HG03571 (cell line): Measurements from ENCODE around the gene ZNF740.
A peak's percentile ranks its signal among the peaks of the same experiment; 100 is the strongest.
"Not testable (repeated sequence)": the region's sequence is repeated elsewhere in the genome, so short reads cannot be mapped to it uniquely, and the experiment has no call there.

Experiments
- ATAC-seq: cut with Tn5 transposase; IDR thresholded peaks from one replicate; pipeline ENCODE4 v1.9.1; 2021; ENCODE audit not compliant: unreplicated experiment

ZNF740 gene

GRCh38 chr12:53193985-53194716, 13.6 kb downstream of the ZNF740 start:
- no peak for ATAC-seq

DNA sequence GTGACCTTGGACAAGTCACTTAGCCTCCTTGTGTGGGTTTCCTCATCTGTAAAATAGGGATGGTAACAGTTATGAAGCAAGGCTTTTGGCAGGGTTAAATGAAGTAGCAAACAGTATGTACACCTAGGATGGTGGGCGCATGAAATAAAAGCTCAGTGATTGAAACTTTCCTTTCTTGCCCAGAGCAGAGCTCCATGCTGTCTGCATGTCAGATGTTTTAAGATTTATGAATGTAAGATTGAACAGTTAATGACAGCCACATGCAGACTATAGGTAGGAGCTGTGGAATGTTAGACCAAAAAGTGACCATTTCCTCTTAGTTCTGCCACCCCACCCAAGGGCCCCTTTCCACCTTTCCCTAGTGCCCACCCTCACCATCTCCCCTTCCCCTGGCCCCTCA, 14.5 kb downstream of the ZNF740 start:
- ATAC-seq, result no peak

DNA sequence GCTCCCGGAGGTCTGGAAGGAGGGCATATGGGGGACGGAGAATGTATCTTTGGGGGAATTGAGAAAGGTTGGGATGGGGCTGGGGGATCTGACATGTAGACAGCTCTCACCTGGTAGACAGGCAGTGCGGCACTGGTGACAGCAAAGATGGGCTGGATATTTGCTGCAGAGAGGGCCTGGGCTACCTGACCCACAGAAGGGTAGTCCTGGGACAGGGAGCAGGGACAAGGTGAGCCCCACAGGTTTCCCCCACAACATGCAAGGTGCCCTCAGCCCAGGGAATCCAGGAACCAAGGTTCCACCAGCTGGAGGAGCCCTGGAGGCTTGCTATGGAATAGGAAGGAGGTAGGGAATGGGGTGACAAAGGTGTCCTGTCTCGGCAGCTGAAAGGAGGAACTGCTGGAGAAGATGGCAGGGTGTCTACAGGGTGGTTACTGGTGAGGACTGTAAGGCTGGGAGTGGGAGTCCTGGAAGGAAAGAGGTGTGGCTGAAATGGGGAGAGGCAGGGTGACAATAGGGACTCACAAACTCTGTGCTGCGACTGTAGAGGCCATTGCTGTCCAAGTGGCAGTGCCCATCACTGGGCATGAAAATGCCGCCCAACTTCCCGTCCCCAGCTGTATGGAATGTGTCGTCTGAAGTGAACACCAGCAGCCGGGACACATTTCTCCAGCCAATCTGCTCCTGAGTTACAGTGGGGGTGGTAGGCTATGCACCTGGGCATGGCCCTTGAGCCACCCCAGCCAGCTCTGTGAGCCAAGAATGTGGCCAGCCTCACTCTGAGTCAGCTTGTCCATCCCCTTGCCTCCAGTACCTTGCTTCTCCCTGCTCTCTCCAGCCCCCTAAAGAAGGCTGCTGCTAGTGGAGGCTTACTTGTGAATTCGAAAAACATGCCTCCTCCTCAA, 15.2 kb downstream of the ZNF740 start:
- no peak for ATAC-seq

GRCh38 chr12:53196486-53196885, 16.0 kb downstream of the ZNF740 start:
- ATAC-seq, result no peak

DNA sequence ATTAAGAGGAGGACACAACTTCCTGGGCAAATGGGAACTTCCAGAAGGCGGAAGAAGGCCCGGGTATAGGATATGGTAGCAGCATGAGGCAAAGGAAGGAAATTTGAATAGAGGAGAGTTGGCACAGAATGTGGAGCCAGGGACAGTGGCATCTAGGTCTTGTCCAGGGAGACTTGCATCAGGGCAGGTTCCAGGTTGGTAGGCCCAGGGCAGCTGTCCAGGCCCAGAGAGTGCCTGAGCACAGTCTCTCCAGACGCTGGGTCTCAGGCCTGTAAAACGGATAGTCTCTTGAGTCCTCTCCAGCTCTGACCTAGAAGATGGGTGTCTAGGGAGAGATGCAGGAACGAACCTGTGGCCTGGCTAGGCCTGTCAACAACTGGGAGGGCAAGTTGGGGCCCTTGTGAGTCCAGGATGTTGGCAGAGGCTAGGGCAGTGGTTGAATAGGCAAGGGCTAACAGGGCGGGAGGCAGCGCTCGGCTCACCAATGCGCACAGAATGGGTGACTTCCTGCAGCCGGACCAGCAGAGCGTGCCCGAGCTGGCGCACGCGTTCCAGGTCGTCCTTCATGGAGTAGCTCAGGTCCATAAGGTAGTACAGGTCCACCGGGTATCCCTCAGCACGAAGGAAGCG, 16.6 kb downstream of the ZNF740 start:
- ATAC-seq, result no peak

DNA sequence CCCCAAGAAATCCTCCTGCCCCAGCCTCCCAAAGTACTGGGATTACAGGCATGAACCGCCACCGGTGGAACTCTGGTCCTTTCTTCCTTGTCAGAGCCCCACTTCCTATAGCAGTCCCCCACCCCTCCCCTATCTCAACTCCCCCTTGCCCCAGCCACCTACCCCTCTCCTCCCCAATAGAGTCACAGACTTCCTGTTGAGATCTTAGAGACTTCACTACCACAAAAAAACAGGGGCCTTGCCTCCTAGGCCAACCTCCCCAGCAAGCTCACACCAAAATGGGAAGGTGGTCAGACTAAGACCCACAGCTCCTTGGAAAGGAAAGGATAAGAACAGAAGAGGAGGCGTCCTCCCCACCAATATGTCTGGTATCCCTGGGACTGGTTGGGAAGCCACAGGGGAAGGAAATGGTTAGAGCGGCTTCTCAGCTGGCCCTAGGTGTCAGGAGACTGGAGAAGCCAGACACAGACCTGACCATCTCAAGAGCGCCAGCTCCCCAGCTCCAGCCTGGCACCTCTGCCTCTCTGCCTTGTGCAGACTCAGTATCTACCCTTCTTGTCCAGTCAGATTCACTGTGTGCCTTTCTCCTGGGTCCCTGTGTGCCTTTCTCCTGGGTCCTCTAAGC, 18.1 kb downstream of the ZNF740 start:
- no peak for ATAC-seq

DNA sequence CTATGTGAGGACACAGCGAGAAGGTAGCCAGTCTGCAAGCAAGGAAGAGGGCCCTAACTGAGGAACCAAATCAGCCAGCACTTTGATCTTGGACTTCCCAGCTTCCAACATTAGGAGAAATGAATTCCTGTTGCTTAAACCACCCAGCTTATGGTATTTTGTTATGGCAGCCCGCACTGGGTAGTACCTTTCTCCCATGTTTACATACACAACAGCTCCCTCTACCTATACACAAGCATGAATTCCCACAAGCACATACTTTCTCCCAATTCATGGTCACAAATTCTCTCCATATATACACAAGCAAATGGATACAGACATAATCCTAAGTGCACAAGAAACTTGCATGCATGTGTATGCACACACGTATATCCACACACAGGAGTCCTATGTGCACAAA, 19.2 kb downstream of the ZNF740 start:
- ATAC-seq, result no peak

GRCh38 chr12:53200107-53200457, 19.6 kb downstream of the ZNF740 start:
- ATAC-seq, result peak; percentile 4

- peak; percentile 36 for ATAC-seq
These were observed 20.1 kb downstream of the ZNF740 start for GRCh38 chr12:53200458-53201176.

DNA sequence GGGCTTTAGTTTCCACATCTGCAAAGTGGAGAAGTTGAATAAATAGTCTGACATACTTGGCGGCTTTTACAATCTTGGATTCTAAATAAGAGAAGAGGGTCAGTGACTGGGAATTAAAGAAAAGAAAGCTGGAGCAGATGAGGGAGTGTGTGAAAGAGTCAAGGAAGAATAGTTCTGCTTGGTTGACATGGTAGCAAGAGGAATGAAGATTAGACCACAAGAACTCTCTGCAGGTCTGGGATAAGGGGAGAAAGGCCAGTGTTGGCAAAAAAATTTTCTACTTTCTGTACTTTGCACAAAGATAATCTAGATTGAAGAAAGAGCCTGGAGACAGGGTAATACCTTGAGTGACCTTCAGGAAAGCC, 20.6 kb downstream of the ZNF740 start:
- ATAC-seq, result no peak

DNA sequence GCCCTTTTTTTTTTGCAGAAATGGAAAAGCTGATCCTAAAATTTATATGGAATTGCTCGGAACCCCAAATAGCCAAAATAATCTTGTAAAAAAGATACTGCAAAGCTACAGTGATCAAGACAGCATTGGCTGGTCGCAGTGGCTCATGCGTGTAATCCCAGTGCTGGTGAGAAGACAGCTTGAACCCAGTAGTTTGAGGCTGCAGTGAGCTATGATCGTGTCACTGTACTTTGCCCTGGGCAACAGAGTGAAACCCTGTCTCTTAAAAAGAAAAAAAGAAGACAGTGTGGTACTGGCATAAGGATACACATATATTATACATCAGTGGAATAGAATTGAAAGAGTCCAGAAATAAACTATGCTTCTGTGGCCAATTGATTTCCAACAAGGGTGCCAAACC, 21.1 kb downstream of the ZNF740 start:
- no peak for ATAC-seq

DNA sequence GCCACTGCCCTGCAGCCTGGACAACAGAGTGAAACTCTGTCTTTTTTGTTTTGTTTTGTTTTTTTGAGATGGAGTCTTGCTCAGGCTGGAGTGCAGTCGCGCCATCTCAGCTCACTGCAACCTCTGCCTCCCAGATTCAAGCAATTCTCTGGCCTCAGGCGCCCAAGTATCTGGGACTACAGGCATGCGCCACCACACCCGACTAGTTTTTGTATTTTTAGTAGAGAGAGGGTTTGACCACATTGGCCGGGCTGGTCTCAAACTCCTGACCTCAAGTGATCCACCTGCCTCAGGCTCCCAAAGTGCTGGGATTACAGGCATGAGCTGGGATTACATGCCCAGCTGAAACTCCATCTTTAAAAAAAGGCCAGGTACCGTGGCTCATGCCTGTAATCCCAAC, 21.8 kb downstream of the ZNF740 start:
- not testable (repeated sequence) for ATAC-seq

GRCh38 chr12:53204351-53204750, 23.8 kb downstream of the ZNF740 start:
- ATAC-seq, result no peak

- peak; percentile 68 for ATAC-seq
These were observed 25.4 kb downstream of the ZNF740 start for GRCh38 chr12:53205747-53206419.

GRCh38 chr12:53207042-53207441, 26.5 kb downstream of the ZNF740 start, which contains the start of gene ITGB7:
Gene ITGB7 (minus strand): TSS chr12:53207251. CDS start chr12:53200443, 6,808 bp downstream.
- peak; percentile 45 for ATAC-seq

- ATAC-seq, result no peak
These were observed 27.9 kb downstream of the ZNF740 start for GRCh38 chr12:53208435-53208834.

DNA sequence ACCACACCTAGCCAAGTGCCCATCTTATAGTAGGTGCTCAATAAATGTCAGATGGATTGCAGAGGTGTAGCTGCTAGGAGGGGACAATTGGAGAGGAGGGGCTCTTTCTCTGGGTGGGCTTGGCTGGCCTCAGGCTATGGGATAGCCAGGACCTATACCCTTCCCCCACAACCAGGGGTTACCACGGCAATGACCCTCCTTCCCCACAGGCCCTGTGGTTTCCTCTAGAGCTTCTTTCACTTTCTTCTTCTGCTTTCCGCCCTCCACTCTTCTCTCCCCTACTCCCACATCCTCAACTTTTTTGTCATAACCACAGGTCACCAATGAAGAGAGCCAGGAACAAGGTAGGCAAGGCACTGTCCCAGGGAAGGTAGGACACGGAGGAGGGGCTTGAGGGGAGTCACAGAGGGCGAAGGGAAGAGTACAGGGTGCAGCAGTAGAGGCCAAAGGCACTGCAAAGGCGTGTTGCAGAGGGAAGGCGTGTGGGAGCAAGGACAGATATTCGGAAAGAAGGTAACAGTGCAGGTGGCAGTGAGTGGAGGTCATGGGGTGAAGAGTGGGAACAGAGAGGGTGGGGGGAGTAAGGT, 28.4 kb downstream of the ZNF740 start:
- peak; percentile 38 for ATAC-seq

DNA sequence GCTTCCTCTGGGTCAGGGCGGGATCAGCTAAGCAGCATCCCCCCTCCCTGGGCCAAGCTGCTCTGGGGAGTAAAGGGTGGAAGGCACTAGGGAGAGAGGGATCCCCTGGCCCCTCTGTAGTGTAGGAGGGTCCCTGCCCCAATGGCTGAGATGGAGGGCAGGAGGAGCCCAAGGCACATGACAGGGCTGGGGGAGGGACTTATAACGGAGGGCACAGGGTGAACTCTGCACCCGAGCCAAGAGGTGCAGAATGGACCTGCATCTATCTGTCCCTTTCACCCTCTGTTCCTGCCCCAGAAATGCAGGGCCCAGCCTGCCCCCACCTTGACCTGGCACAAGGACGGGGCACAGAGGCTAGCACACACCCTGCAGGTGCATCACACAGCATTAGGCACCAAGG, 30.3 kb downstream of the ZNF740 start:
- ATAC-seq, result no peak

DNA sequence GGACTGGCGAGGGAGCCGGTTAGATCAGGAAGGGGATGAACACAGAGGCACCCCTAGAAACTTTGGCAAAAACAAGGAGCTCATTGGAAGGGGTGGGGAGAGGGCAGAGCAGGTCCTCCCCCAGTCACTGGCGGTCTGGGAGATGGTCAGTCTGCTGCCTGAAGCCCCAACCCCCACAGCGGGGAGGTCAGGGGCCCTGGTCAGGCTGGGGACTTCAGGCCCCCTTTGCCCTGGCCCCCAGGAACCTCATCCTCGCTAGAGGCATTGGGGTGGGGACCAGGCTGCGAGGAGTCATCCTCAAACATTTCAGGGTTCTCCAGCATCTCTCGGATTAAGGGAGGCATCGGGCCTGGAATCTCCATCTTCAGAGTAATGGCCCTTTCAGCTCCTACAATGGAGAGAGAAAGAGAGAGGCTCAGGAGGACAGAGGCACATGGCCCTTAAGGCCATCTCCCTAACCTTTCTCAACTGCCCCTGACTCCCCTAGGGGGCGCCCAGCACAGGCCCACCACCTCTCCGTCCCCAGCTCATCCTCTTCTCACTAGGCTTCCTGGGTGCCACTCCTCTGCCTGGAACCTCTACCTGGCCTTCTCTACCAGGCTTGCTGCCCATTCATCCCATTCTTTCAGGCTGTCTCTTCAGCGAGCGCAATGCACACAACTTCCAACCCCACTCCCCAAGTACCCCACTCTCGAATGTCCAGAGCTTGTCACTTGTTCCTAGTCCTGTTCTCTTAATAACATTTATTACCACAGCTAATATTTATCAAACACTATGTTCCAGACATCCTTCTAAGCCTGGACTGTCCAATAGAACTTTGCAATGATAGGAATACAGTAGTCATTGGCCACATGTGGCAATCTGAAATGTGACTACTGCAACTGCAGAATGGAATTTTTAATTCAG, 31.2 kb downstream of the ZNF740 start:
- no peak for ATAC-seq
